HG03139 (cell line): ENCODE measurements around the gene KRTAP12-3.

Source experiments
- ATAC-seq: cut with Tn5 transposase; IDR thresholded peaks from one replicate; pipeline ENCODE4 v1.9.1; 2021; ENCODE audit not compliant: unreplicated experiment

The KRTAP12-3 gene

DNA sequence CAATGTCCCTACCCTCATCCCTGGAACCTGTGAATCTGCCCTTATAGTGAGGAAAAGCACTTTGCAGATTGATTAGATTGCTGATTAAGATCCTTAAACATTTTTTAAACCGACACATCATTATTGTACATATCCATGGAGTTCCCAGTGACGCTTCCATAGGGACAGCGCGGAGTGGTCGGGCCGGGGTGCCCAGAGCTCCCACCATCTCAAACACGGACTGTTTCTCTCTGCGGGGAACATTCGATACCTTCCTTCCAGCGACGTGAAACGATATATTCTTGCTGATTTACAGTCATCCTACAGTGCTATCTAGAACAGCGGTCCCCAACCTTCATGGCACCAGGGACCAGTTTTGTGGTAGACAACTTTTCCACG lies 43.3 kb downstream of the KRTAP12-3 start:
- no peak for ATAC-seq

DNA sequence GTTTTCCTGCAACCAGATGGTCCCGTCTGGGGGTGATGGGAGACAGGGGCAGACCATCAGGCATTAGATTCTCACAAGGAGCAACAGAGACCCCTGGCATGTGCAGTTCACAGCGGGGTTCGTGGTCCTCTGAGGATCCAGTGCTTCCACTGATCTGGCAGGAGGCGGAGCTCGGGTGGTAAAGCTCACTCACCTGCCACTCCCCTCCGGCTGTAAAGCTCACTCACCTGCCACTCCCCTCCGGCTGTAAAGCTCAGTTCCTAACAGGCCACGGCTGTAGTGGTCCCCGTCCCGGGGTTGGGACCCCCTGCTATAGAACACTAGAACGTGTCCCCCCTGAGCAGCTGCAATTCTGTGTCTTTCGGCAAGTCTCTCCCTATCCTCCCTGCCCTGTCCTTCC lies 43.8 kb downstream of the KRTAP12-3 start:
- ATAC-seq = no peak

GRCh38 chr21:44702111-44702972 lies 44.6 kb downstream of the KRTAP12-3 start:
- no peak for ATAC-seq

- ATAC-seq = no peak
Observed at GRCh38 chr21:44702973-44703730, 45.4 kb downstream of the KRTAP12-3 start.

DNA sequence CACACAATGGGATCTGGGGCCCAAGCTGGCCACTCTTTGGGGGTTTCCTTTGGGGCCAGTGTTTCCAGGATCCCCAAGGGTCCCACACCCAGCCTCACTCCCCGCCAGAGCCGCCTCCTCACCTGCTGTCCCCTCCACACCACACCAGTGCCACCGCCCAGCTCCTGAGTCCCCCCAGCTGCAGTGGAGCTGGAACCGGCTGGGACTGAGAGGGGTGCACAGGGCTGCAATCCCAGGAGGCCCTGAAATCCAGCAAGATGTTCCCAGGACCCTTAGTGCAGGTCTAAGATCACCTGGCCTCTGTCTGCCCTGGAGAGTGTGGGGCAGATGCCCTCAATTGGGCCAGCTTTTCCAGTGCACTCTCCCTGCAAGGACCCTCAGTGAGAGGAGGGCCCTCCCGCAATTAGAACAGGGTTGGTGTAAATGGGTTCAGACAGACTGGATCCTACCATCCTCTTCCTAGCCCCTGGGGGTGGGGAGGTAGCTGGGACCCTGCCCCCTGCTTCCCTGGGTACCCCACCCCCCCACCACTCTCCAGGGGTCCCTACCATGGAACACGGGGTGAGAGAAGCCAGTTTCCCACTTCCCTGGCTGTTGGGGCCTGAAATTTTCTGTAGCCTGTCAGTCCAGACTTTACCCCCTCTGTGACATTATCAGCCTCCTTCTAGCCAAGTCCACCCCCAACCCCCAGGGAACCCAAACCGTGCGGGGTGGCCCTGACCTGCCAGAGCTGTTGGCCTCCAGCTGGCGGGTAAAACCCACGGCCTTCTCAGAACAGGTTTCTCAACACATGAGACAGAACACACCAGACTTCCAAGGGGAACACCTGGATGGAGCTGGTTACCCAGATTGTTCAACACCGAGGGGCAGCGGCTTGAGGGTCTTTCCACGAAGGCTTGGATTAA lies 46.3 kb downstream of the KRTAP12-3 start:
- no peak for ATAC-seq

DNA sequence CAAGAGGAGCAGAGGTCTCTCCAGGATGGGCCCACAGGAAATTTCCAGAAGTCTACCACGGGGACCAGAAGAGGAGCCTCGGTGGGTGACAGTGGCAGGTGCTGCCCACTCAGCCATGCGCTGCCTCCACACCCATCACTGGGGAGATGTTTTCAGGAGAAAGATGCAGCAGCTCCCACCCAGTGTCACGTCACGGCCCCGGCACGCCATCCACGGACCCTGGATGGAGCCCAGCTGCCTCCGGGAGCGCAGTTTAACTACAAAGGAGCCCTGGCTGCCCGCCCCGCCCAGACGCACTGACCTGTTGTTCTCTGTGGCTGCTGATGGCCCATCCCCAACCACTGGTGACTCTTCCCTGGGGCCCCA lies 46.9 kb downstream of the KRTAP12-3 start:
- no peak for ATAC-seq

GRCh38 chr21:44706026-44706705 lies 48.4 kb downstream of the KRTAP12-3 start:
- ATAC-seq = no peak

DNA sequence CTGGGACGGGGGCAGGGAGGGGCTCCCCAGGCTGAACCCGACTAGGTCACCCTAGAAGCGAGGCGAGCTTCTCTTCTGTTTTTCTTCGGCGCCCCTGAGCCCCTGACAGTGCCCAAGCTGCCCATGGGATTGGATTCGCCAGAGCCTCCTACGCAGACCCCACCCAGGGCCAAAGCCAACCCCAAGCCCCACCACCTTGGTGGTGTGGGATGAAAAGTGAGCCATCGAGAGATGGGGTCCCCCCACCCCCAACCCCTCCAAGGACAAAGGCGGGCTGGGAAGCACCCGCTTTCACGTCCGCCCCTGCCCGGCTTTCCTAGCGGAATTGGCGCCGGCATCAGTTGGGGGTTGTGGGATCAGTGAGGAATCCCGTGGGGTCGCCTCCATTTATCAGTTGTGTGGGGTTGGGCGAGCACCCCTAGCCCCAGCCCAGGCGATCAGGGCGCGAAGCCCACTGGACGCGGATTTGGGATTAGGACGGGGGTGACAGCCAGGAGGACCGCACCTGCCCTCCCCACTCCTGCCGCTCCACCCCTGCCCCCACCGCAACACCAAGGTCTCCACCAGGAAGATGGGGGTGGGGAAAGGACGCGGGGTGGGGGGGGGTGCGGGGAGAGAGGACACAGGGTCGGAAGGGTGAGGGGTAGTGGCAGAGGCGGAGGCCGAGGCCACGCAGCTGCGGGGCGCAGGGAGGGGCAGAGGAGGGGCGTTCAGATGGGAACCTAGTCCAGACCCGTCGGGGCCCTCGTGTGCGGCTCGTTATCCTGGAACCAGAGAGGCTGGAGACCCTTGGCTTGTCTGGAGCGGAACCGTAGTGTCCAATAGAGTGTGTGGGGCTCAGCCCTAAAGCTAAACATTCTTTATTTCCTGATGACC lies 49.2 kb downstream of the KRTAP12-3 start:
- ATAC-seq = no peak
